Adrenal gland (tissue), 12 donors: Measurements from ENCODE around the gene C12orf57. TPM values are rescaled to one million over a fixed set of nuclear protein-coding genes. Genes with fewer than 3 reads are reported as not detected.

Experiments
- DNase-seq, 7 donors: peaks; one replicate each; pipeline ENCODE4 v3.0.0-alpha.2; 2019 to 2020
- H3K27ac ChIP-seq, 5 donors: fragments of 200-600 bp; sonication (generic) in 4 of 5; 1 replicate in 3 of 5; 2 replicates in 2 of 5; pipeline versions ENCODE4 v1.5.1 to v1.8.0; 2016 to 2020; ENCODE audit warnings: mild to moderate bottlenecking in 1 of 5
- H3K27me3 ChIP-seq: fragments of 200-600 bp; 2 replicates; pipeline ENCODE4 v1.8.0; 2021
- H3K36me3 ChIP-seq, 2 donors: fragments of 200-600 bp; replicated peaks in 1 of 2; 1 replicate in 1 of 2; 2 replicates in 1 of 2; pipeline versions ENCODE4 v1.5.1 to v1.8.0; 2018 to 2022
- H3K4me1 ChIP-seq, 2 donors: fragments of 200-600 bp; replicated peaks in 1 of 2; 1 replicate in 1 of 2; 2 replicates in 1 of 2; pipeline versions ENCODE4 v1.5.1 to v1.8.0; 2018 to 2021
- H3K4me3 ChIP-seq, 4 donors: fragments of 200-600 bp; sonication (generic) in 3 of 4; one replicate each; pipeline ENCODE4 v1.5.1; 2016 to 2018
- H3K9me3 ChIP-seq, 3 donors: fragments of 200-600 bp; sonication (generic) in 1 of 3; replicated peaks in 1 of 3; 1 replicate in 2 of 3; 2 replicates in 1 of 3; pipeline versions ENCODE4 v1.5.1 to v1.8.0; 2016 to 2021
- CTCF ChIP-seq, 6 experiments: fragments of 450-650 bp in 4 of 6; fragments of 200-600 bp in 2 of 6; sonication (generic) in 1 of 6; IDR thresholded peaks; 1 replicate in 5 of 6; 2 replicates in 1 of 6; pipeline versions ENCODE4 v1.5.1 to v1.8.0; 2016 to 2021; ENCODE audit warnings: antibody characterized with exemption in 6 of 6, mild to moderate bottlenecking in 2 of 6, moderate library complexity in 1 of 6
- POLR2A ChIP-seq, 2 donors: fragments of 450-650 bp; IDR thresholded peaks; one replicate each; pipeline ENCODE4 v1.6.1; 2017; ENCODE audit warnings: antibody characterized with exemption in 2 of 2, mild to moderate bottlenecking in 2 of 2, moderate library complexity in 1 of 2
- whole genome bisulfite sequencing, 4 donors: extraction: QIAGEN DNeasy Blood & Tissue Kit in 2 of 4; methylation state at CpG; one replicate each; pipeline versions ENCODE4 v1.1.5 to v1.1.7; 2013 to 2017; 5-methylcytosine and 5-hydroxymethylcytosine counted together
- intact Hi-C, 2 donors: fragments of 100-400 bp; cut with DNase I; formaldehyde crosslinking; loops; one replicate each; pipeline versions ENCODE4 v1.14.1 to v1.15.0; 2022 to 2023
- polyA plus RNA-seq, 3 donors: library from polyadenylated mRNA; stranded (reverse); fragments of 200-250 nt in 2 of 3; fragments of 350-450 nt in 1 of 3; fragmentation: Illumina TruSeq in 1 of 3; extraction: RNeasy Lipid Tissue Mini Kit (QIAGEN cat#74804) in 1 of 3; gene quantifications; one replicate each; pipeline ENCODE4 v1.2.3, GENCODE V29; 2013 to 2014
- total RNA-seq, 9 donors: library from RNA; depleted of rRNA in 4 of 9; stranded (reverse); fragments of >200 nt in 4 of 9; fragments of 120-200 nt in 1 of 9; fragmentation: NEBNext Ultra II Directional in 1 of 9; extraction: Animal tissue kit (Norgen Biotek cat#: 25700) in 1 of 9; gene quantifications; one replicate each; pipeline versions ENCODE4 v1.1.0 to v1.2.4, GENCODE V29; 2013 to 2023
- donor health status: healthy with polysubstance abuse.
- donor health status: Bipolar disorder and iron deficiency.
- donor health status: DM: yes; HTN: yes; CAD: no.
- donor health status: DM: no; HTN: no; CAD: no.
- donor health status: DM: no; HTN: no; CAD: no.
- donor health status: DM: yes; HTN: yes; CAD: no.

C12orf57 gene
- total and polyA plus RNA-seq, 12 donors = 58.4 to 505 (median 277) TPM

DNA sequence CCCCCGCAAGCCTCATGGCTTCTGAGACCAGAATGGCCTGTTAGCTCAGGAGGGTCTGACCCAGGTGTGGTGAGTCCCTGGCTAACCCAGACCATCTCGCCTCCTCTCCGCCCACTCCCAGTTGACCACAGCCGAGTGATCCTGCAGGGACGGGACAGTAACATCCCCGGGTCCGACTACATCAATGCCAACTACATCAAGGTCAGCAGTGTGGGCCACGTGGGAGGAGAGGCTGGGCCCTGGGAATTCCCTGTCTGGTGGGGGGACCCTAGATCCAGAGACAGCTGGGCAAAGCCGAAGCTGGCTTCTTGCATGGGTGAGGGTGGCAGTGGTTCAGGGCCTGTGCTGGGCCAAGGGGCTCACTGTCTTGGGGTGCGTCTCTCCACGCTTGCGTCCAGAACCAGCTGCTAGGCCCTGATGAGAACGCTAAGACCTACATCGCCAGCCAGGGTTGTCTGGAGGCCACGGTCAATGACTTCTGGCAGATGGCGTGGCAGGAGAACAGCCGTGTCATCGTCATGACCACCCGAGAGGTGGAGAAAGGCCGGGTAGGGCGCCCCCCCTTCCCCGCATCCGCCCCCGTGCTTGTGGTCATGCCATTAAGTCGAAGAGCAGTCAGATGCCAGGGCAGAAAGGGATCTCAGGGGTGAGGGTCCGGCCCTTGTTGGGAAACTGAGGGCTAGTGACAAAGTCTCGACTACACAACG is 12.4 kb downstream of the C12orf57 start:
- DNase-seq = peak in 1 of 7 donors; percentile 1
- intact Hi-C loops = loop anchor here (10.0 kb wide), 2 partner anchors 81 to 159 kb away; partner anchors contain the start of gene SPSB2 (in 1 of the 2)
- 67 to 78% (median 76%) methylated on average over 12 to 28 of the region's 28 CpGs for WGBS, 4 donors

GRCh38 chr12:6957151-6957701 is 13.4 kb downstream of the C12orf57 start:
- Histone ChIP-seq H3K4me1 (peaks cover 23 to 58% of the 10 kb centered on the region in 2 donors), H3K4me3 (no peak overlapping the region)

More for the DNA sequence above, 12.4 kb downstream of the C12orf57 start:
- Histone ChIP-seq H3K27ac (no peak overlapping the region), H3K36me3 (no peaks in the 10 kb centered on the region), H3K4me3 (no peak overlapping the region), H3K4me1 (peaks cover 15 to 47% of the 10 kb centered on the region in 2 donors), H3K9me3 (no peaks in the 10 kb centered on the region), H3K27me3 (no peaks in the 10 kb centered on the region)
- no peak for TF ChIP-seq POLR2A (IDR thresholded peaks at IDR 0.05)
- TF ChIP-seq CTCF (IDR thresholded peaks at IDR 0.05) = no peak

GRCh38 chr12:6957741-6958608 is 14.2 kb downstream of the C12orf57 start:
- Histone ChIP-seq H3K4me1 (peaks cover 23 to 60% of the 10 kb centered on the region in 2 donors), H3K36me3 (no peaks in the 10 kb centered on the region), H3K9me3 (no peaks in the 10 kb centered on the region), H3K27ac (peak overlapping the region in 3 of 5 donors; percentile 26 to 94 (median 70)), H3K4me3 (no peak overlapping the region), H3K27me3 (no peaks in the 10 kb centered on the region)
- peak in 1 of 7 donors; percentile 13 for DNase-seq
- no peak for TF ChIP-seq POLR2A (IDR thresholded peaks at IDR 0.05)
- no peak for TF ChIP-seq CTCF (IDR thresholded peaks at IDR 0.05)
- 81 to 88% (median 84%) methylated on average over 19 to 28 of the region's 28 CpGs for WGBS, 4 donors
- intact Hi-C loops = loop anchor here (10.0 kb wide), 2 partner anchors 83 to 157 kb away; partner anchors contain the start of gene SPSB2 (in 1 of the 2)

More at GRCh38 chr12:6957151-6957701, 13.4 kb downstream of the C12orf57 start:
- H3K9me3 ChIP-seq = no peaks in the 10 kb centered on the region
- WGBS, 4 donors = 87 to 90% (median 88%) methylated on average over 13 to 20 of the region's 20 CpGs
- intact Hi-C loops = loop anchor here (10.0 kb wide), 2 partner anchors 82 to 158 kb away; partner anchors contain the start of gene SPSB2 (in 1 of the 2)
- no peaks in the 10 kb centered on the region for H3K36me3 ChIP-seq
- peak in 2 of 7 donors; percentile 3 to 18 for DNase-seq
- TF ChIP-seq POLR2A (IDR thresholded peaks at IDR 0.05) = no peak
- no peak for TF ChIP-seq CTCF (IDR thresholded peaks at IDR 0.05)
- H3K27me3 ChIP-seq = no peaks in the 10 kb centered on the region
- H3K27ac ChIP-seq = no peak overlapping the region
